HepG2 (cell line): ENCODE results near the gene USP14. TPM values are rescaled to one million over a fixed set of nuclear protein-coding genes. Genes with fewer than 3 reads are reported as not detected.
A peak's percentile ranks its signal among the peaks of the same experiment; 100 is the strongest.

Experiments
- HNF4A ChIP-seq: sonication (generic); formaldehyde crosslinking; IDR thresholded peaks from 2 replicates; pipeline ENCODE4 v1.4.0; 2020; ENCODE audit warnings: missing genetic modification reagents
- IRF2 ChIP-seq: IDR thresholded peaks from 2 replicates; pipeline ENCODE4 v1.6.1; 2018; ENCODE audit warnings: missing genetic modification reagents, missing compliant biosample characterization
- NR2F1 ChIP-seq, 2 experiments: fragments of 450-650 bp in 1 of 2; formaldehyde crosslinking in 1 of 2; IDR thresholded peaks; 2 replicates each; pipeline versions ENCODE4 v1.5.0 to v1.6.1; 2016 to 2020; ENCODE audit warnings: mild to moderate bottlenecking in 1 of 2, missing compliant biosample characterization in 1 of 2, missing genetic modification reagents in 1 of 2, moderate library complexity in 1 of 2
- SALL1 ChIP-seq: sonication (generic); formaldehyde crosslinking; IDR thresholded peaks from 2 replicates; pipeline ENCODE4 v1.8.0; 2022; ENCODE audit warnings: mild to moderate bottlenecking, missing genetic modification reagents
- SAP130 ChIP-seq: IDR thresholded peaks from 2 replicates; pipeline ENCODE4 v1.6.1; 2016; ENCODE audit warnings: low read depth
- TGIF2 ChIP-seq: IDR thresholded peaks from 2 replicates; pipeline ENCODE4 v1.6.1; 2016; ENCODE audit warnings: control low read depth, missing compliant biosample characterization
- ZBTB7B ChIP-seq: sonication (generic); formaldehyde crosslinking; IDR thresholded peaks from 2 replicates; pipeline ENCODE4 v1.4.0; 2020; ENCODE audit warnings: missing genetic modification reagents
- ZNF264 ChIP-seq: sonication (generic); formaldehyde crosslinking; IDR thresholded peaks from 2 replicates; pipeline ENCODE4 v1.4.0; 2020; ENCODE audit warnings: missing genetic modification reagents
- ZNF430 ChIP-seq: sonication (generic); formaldehyde crosslinking; IDR thresholded peaks from 2 replicates; pipeline ENCODE4 v1.9.0; 2021; ENCODE audit warnings: mild to moderate bottlenecking, missing genetic modification reagents
- ZNF761 ChIP-seq: sonication (generic); formaldehyde crosslinking; conservative IDR thresholded peaks from 2 replicates; pipeline ENCODE4 v1.4.0; 2020; ENCODE audit warnings: mild to moderate bottlenecking, missing genetic modification reagents
- polyA plus RNA-seq, 8 experiments: library from polyadenylated mRNA; depleted of rRNA in 3 of 8; stranded (reverse) in 7 of 8; unstranded in 1 of 8; fragments of >200 nt; fragmentation: Illumina TruSeq in 4 of 8; extraction: Trizol in 4 of 8; gene quantifications; 2 replicates each; pipeline versions ENCODE4 v1.2.1 to v1.2.3, GENCODE V29; 2011 to 2016; ENCODE audit warnings: low read depth in 4 of 8, missing spikeins in 1 of 8, mixed read lengths in 1 of 8; ENCODE audit not compliant: insufficient read depth in 1 of 8
- total RNA-seq, 5 experiments: library from RNA; depleted of rRNA; stranded (reverse); fragments of >200 nt; fragmentation: Illumina TruSeq; extraction: Trizol; gene quantifications; 2 replicates each; pipeline ENCODE4 v1.2.3, GENCODE V29; 2016; ENCODE audit warnings: low read depth in 1 of 5
- TF ChIP-seq, protein P1 (sequence below): sonication (generic); formaldehyde crosslinking; IDR thresholded peaks from 2 replicates; pipeline ENCODE4 v1.4.0; 2020; ENCODE audit warnings: missing genetic modification reagents
- TF ChIP-seq, protein P2 (sequence below): sonication (generic); formaldehyde crosslinking; IDR thresholded peaks from 2 replicates; pipeline ENCODE4 v1.4.0; 2020; ENCODE audit warnings: missing genetic modification reagents, low read depth, mild to moderate bottlenecking, borderline replicate concordance
- TF ChIP-seq, protein P3 (sequence below): IDR thresholded peaks from 2 replicates; pipeline ENCODE4 v1.6.1; 2016; ENCODE audit warnings: low read depth, missing genetic modification reagents, missing compliant biosample characterization
- TF ChIP-seq, protein P4 (sequence below): sonication (generic); formaldehyde crosslinking; IDR thresholded peaks from 2 replicates; pipeline ENCODE4 v1.4.0; 2020; ENCODE audit warnings: missing genetic modification reagents
- TF ChIP-seq, protein P5 (sequence below), 2 experiments: fragments of 450-650 bp in 1 of 2; sonication (generic) in 1 of 2; formaldehyde crosslinking; IDR thresholded peaks; 2 replicates each; pipeline versions ENCODE4 v1.5.0 to v1.8.0; 2020 to 2022; ENCODE audit warnings: mild to moderate bottlenecking in 1 of 2, missing genetic modification reagents in 1 of 2

Gene USP14
- total and polyA plus RNA-seq, 2 of the 13 experiments (the other 11 are each of a cell fraction or from before 2014, with no cell fraction given): 14.7 to 16.6 TPM

DNA sequence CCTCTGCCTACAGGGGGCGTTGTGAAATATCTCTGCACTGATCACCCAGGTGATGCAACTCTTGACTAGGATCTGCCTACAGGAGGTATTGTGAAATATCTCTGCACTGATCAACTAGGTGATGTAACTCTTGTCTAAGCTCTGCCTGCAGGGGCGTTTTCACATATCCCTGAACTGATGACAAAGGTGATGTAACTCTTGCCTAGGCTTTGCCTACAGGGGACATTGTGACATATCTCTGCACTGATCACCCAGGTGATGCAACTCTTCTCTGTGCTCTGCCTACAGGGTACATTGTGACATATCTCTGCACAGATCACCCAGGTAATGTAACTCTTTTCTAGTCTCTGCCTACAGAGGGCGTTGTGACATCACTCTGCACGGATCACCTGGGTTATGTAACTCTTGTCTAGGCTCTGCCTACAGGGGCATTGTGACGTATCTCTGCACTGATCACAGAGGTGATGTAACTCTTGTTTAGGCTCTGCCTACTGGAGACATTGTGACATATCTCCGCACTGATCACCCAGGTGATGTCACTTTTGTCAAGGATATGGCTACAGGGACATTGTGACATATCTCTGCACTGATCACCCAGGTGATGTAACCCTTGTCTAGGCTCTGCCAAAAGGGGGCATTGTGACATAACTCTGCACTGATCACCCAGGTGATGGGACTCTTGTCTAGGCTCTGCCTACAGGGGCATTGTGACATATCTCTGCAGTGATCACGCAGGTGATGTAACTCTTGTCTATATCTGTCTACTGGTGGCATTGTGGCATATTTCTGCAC is 49.0 kb upstream of the USP14 start (continued):
- TF ChIP-seq IRF2 (CRISPR knock-in tag) (peak; percentile 87; the same call in 1 of the 2 replicates), NR2F1 (CRISPR knock-in tag; IDR thresholded peaks at IDR 0.05) (peak in 1 of 2 experiments; percentile 56; a peak in 2 of 4 replicates), ZNF264 (CRISPR knock-in tag) (peak; percentile 79; the same call in 1 of the 2 replicates), TGIF2 (CRISPR knock-in tag) (peak; percentile 42; the same call in 1 of the 2 replicates), HNF4A (CRISPR knock-in tag) (peak; percentile 72), ZBTB7B (peak; percentile 65; the same call in 1 of the 2 replicates), SAP130 (CRISPR knock-in tag) (peak; percentile 78), ZNF761 (CRISPR knock-in tag) (0 out of 2 replicates have a peak, but pooled peaks have one; percentile 30), ZNF430 (CRISPR knock-in tag) (peak; percentile 37; the same call in 1 of the 2 replicates), SALL1 (CRISPR knock-in tag) (peak; percentile 83)
- TF ChIP-seq, protein P1, sequence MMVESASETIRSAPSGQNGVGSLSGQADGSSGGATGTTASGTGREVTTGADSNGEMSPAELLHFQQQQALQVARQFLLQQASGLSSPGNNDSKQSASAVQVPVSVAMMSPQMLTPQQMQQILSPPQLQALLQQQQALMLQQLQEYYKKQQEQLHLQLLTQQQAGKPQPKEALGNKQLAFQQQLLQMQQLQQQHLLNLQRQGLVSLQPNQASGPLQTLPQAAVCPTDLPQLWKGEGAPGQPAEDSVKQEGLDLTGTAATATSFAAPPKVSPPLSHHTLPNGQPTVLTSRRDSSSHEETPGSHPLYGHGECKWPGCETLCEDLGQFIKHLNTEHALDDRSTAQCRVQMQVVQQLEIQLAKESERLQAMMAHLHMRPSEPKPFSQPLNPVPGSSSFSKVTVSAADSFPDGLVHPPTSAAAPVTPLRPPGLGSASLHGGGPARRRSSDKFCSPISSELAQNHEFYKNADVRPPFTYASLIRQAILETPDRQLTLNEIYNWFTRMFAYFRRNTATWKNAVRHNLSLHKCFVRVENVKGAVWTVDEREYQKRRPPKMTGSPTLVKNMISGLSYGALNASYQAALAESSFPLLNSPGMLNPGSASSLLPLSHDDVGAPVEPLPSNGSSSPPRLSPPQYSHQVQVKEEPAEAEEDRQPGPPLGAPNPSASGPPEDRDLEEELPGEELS (CRISPR knock-in tag): peak; percentile 68; the same call in 1 of the 2 replicates
- TF ChIP-seq, protein P2, sequence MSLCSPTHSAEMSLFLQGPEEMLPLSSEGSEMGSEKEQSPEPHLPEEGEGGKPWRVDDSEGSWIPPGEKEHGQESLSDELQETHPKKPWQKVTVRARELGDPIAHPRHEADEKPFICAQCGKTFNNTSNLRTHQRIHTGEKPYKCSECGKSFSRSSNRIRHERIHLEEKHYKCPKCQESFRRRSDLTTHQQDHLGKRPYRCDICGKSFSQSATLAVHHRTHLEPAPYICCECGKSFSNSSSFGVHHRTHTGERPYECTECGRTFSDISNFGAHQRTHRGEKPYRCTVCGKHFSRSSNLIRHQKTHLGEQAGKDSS (CRISPR knock-in tag): 0 out of 2 replicates have a peak, but pooled peaks have one; percentile 59
- TF ChIP-seq, protein P3, sequence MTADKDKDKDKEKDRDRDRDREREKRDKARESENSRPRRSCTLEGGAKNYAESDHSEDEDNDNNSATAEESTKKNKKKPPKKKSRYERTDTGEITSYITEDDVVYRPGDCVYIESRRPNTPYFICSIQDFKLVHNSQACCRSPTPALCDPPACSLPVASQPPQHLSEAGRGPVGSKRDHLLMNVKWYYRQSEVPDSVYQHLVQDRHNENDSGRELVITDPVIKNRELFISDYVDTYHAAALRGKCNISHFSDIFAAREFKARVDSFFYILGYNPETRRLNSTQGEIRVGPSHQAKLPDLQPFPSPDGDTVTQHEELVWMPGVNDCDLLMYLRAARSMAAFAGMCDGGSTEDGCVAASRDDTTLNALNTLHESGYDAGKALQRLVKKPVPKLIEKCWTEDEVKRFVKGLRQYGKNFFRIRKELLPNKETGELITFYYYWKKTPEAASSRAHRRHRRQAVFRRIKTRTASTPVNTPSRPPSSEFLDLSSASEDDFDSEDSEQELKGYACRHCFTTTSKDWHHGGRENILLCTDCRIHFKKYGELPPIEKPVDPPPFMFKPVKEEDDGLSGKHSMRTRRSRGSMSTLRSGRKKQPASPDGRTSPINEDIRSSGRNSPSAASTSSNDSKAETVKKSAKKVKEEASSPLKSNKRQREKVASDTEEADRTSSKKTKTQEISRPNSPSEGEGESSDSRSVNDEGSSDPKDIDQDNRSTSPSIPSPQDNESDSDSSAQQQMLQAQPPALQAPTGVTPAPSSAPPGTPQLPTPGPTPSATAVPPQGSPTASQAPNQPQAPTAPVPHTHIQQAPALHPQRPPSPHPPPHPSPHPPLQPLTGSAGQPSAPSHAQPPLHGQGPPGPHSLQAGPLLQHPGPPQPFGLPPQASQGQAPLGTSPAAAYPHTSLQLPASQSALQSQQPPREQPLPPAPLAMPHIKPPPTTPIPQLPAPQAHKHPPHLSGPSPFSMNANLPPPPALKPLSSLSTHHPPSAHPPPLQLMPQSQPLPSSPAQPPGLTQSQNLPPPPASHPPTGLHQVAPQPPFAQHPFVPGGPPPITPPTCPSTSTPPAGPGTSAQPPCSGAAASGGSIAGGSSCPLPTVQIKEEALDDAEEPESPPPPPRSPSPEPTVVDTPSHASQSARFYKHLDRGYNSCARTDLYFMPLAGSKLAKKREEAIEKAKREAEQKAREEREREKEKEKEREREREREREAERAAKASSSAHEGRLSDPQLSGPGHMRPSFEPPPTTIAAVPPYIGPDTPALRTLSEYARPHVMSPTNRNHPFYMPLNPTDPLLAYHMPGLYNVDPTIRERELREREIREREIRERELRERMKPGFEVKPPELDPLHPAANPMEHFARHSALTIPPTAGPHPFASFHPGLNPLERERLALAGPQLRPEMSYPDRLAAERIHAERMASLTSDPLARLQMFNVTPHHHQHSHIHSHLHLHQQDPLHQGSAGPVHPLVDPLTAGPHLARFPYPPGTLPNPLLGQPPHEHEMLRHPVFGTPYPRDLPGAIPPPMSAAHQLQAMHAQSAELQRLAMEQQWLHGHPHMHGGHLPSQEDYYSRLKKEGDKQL (CRISPR knock-in tag): peak; percentile 41; the same call in 1 of the 2 replicates
- TF ChIP-seq, protein P4, sequence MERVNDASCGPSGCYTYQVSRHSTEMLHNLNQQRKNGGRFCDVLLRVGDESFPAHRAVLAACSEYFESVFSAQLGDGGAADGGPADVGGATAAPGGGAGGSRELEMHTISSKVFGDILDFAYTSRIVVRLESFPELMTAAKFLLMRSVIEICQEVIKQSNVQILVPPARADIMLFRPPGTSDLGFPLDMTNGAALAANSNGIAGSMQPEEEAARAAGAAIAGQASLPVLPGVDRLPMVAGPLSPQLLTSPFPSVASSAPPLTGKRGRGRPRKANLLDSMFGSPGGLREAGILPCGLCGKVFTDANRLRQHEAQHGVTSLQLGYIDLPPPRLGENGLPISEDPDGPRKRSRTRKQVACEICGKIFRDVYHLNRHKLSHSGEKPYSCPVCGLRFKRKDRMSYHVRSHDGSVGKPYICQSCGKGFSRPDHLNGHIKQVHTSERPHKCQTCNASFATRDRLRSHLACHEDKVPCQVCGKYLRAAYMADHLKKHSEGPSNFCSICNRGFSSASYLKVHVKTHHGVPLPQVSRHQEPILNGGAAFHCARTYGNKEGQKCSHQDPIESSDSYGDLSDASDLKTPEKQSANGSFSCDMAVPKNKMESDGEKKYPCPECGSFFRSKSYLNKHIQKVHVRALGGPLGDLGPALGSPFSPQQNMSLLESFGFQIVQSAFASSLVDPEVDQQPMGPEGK (CRISPR knock-in tag): peak; percentile 58
- TF ChIP-seq, protein P5, sequence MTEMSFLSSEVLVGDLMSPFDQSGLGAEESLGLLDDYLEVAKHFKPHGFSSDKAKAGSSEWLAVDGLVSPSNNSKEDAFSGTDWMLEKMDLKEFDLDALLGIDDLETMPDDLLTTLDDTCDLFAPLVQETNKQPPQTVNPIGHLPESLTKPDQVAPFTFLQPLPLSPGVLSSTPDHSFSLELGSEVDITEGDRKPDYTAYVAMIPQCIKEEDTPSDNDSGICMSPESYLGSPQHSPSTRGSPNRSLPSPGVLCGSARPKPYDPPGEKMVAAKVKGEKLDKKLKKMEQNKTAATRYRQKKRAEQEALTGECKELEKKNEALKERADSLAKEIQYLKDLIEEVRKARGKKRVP (CRISPR knock-in tag; IDR thresholded peaks at IDR 0.05): peak; percentile 51 to 97
